Neural progenitor cell (in vitro differentiated cells): ENCODE measurements around the gene PTX4. TPM values are rescaled to one million over a fixed set of nuclear protein-coding genes. Genes with fewer than 3 reads are reported as not detected.

ENCODE experiments used
- DNase-seq: peaks from one replicate; pipeline ENCODE4 v3.0.0-alpha.2; 2016; ENCODE audit warnings: low spot score
- H2AFZ ChIP-seq: fragments of 200-600 bp; sonication (generic); replicated peaks from 2 replicates; pipeline ENCODE4 v1.6.1; 2016; ENCODE audit warnings: antibody characterized with exemption
- H3F3A ChIP-seq: fragments of 200-600 bp; sonication (generic); 2 replicates; pipeline ENCODE4 v1.6.1; 2016; ENCODE audit warnings: antibody characterized with exemption, low read depth
- H3K27ac ChIP-seq: fragments of 200-600 bp; sonication (generic); 2 replicates; pipeline ENCODE4 v1.5.1; 2016; ENCODE audit warnings: mild to moderate bottlenecking
- H3K27me3 ChIP-seq: fragments of 200-600 bp; sonication (generic); 2 replicates; pipeline ENCODE4 v1.6.1; 2016; ENCODE audit warnings: mild to moderate bottlenecking, moderate library complexity
- H3K36me3 ChIP-seq: fragments of 200-600 bp; sonication (generic); 2 replicates; pipeline ENCODE4 v1.5.1; 2016
- H3K4me1 ChIP-seq: fragments of 200-600 bp; sonication (generic); 2 replicates; pipeline ENCODE4 v1.6.1; 2016; ENCODE audit warnings: mixed run types
- H3K4me2 ChIP-seq: fragments of 200-600 bp; sonication (generic); 2 replicates; pipeline ENCODE4 v1.6.1; 2016
- H3K4me3 ChIP-seq: fragments of 200-600 bp; sonication (generic); 2 replicates; pipeline ENCODE4 v1.5.1; 2016
- H3K79me2 ChIP-seq: fragments of 200-600 bp; sonication (generic); 2 replicates; pipeline ENCODE4 v1.6.1; 2016; ENCODE audit warnings: low read depth
- H3K9ac ChIP-seq: fragments of 200-600 bp; sonication (generic); 2 replicates; pipeline ENCODE4 v1.6.1; 2016
- H3K9me3 ChIP-seq: fragments of 200-600 bp; sonication (generic); 2 replicates; pipeline ENCODE4 v1.5.1; 2016; ENCODE audit warnings: low read depth
- H4K20me1 ChIP-seq: fragments of 200-600 bp; sonication (generic); 2 replicates; pipeline ENCODE4 v1.6.1; 2016; ENCODE audit warnings: low read depth
- H3K27ac Mint-ChIP-seq: 3 replicates; pipeline ENCODE4 v1.8.0; 2021; ENCODE audit warnings: mixed read lengths
- H3K27me3 Mint-ChIP-seq: 2 replicates; pipeline ENCODE4 v1.8.0; 2022; ENCODE audit warnings: low read depth, mild to moderate bottlenecking, inconsistent platforms, moderate library complexity, mixed read lengths; ENCODE audit not compliant: insufficient read depth
- H3K36me3 Mint-ChIP-seq: 3 replicates; pipeline ENCODE4 v1.8.0; 2021; ENCODE audit warnings: mixed read lengths
- H3K4me1 Mint-ChIP-seq: 3 replicates; pipeline ENCODE4 v1.8.0; 2021; ENCODE audit warnings: mixed read lengths
- H3K4me3 Mint-ChIP-seq: 3 replicates; pipeline ENCODE4 v1.8.0; 2021; ENCODE audit warnings: mild to moderate bottlenecking, moderate library complexity, mixed read lengths
- H3K9me3 Mint-ChIP-seq: 3 replicates; pipeline ENCODE4 v1.8.0; 2020; ENCODE audit warnings: mixed read lengths
- CTCF ChIP-seq: fragments of 200-600 bp; sonication (generic); IDR thresholded peaks from 2 replicates; pipeline ENCODE4 v1.5.1; 2017; ENCODE audit warnings: antibody characterized with exemption, mild to moderate bottlenecking
- EZH2 ChIP-seq: fragments of 200-600 bp; sonication (generic); IDR thresholded peaks from 2 replicates; pipeline ENCODE4 v1.6.1; 2017; ENCODE audit warnings: antibody characterized with exemption, mild to moderate bottlenecking, moderate library complexity
- EZH2phosphoT487 ChIP-seq: fragments of 200-600 bp; sonication (generic); IDR thresholded peaks from 2 replicates; pipeline ENCODE4 v1.6.1; 2017; ENCODE audit warnings: antibody characterized with exemption
- total RNA-seq: library from RNA; depleted of rRNA; stranded (reverse); fragments of >200 nt; gene quantifications from 2 replicates; pipeline ENCODE4 v1.2.3, GENCODE V29; 2015; ENCODE audit warnings: low replicate concordance

Gene PTX4
- total RNA-seq, 1 donor from 2014 or later = not detected

GRCh38 chr16:1525871-1526607 lies 37.3 kb upstream of the PTX4 start:
- Histone ChIP-seq H4K20me1 (no peaks in the 10 kb centered on the region), H3K9me3 (no peaks in the 10 kb centered on the region)
- H3K27ac Mint-ChIP-seq = no peak overlapping the region

DNA sequence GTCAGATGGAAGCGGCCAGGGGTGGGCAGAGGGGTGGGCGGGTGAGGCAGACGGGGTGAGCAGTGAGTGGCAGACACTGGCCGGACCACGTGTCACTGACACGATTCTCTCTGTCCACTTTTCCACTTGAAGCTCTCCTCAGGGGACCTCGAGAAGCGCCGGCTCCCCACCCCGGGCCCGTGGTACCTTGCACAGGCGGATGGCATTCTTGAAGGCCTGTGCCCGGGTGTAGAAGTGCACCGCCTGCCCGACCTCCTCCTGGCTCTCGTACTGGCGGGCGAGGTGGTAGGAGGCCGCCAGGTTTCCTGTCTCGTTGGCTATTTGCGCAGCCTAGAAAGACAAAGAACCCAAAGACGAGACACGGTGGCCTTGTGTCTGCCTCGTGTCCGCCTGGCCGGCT lies 35.6 kb upstream of the PTX4 start:
- H3K27ac Mint-ChIP-seq = no peak overlapping the region
- no peak overlapping the region for H3K4me2 ChIP-seq
- H3K4me3 Mint-ChIP-seq = no peak overlapping the region
- no peaks in the 10 kb centered on the region for H3K9me3 ChIP-seq
- H3K36me3 ChIP-seq = no peaks in the 10 kb centered on the region
- H3K4me3 ChIP-seq = no peak overlapping the region
- no peaks in the 10 kb centered on the region for H3K79me2 ChIP-seq
- H3F3A ChIP-seq = no peaks in the 10 kb centered on the region
- no peaks in the 10 kb centered on the region for H3K9me3 Mint-ChIP-seq
- H4K20me1 ChIP-seq = no peaks in the 10 kb centered on the region
- H3K4me1 ChIP-seq = no peaks in the 10 kb centered on the region
- no peaks in the 10 kb centered on the region for H3K36me3 Mint-ChIP-seq
- H3K27me3 ChIP-seq = no peaks in the 10 kb centered on the region
- DNase-seq = no peak
- H3K9ac ChIP-seq = no peak overlapping the region
- no peak overlapping the region for H2AFZ ChIP-seq
- peaks cover 3% of the 10 kb centered on the region for H3K4me1 Mint-ChIP-seq
- TF ChIP-seq EZH2 (no peak), EZH2phosphoT487 (no peak)
- H3K27me3 Mint-ChIP-seq = no peaks in the 10 kb centered on the region
- no peak overlapping the region for H3K27ac ChIP-seq

More at GRCh38 chr16:1525871-1526607, 37.3 kb upstream of the PTX4 start:
- H3K4me1 Mint-ChIP-seq = peaks cover 3% of the 10 kb centered on the region
- no peak overlapping the region for H3K27ac ChIP-seq
- H3K27me3 Mint-ChIP-seq = no peaks in the 10 kb centered on the region
- H3K79me2 ChIP-seq = no peaks in the 10 kb centered on the region
- no peak overlapping the region for H3K9ac ChIP-seq
- TF ChIP-seq EZH2 (no peak), EZH2phosphoT487 (no peak), CTCF (no peak)
- H3K36me3 ChIP-seq = no peaks in the 10 kb centered on the region
- no peak overlapping the region for H2AFZ ChIP-seq
- H3K36me3 Mint-ChIP-seq = no peaks in the 10 kb centered on the region
- no peaks in the 10 kb centered on the region for H3F3A ChIP-seq
- no peak overlapping the region for H3K4me2 ChIP-seq
- no peaks in the 10 kb centered on the region for H3K4me1 ChIP-seq
- no peak overlapping the region for H3K4me3 ChIP-seq
- no peaks in the 10 kb centered on the region for H3K27me3 ChIP-seq
- H3K9me3 Mint-ChIP-seq = no peaks in the 10 kb centered on the region
- no peak for DNase-seq
- H3K4me3 Mint-ChIP-seq = no peak overlapping the region

DNA sequence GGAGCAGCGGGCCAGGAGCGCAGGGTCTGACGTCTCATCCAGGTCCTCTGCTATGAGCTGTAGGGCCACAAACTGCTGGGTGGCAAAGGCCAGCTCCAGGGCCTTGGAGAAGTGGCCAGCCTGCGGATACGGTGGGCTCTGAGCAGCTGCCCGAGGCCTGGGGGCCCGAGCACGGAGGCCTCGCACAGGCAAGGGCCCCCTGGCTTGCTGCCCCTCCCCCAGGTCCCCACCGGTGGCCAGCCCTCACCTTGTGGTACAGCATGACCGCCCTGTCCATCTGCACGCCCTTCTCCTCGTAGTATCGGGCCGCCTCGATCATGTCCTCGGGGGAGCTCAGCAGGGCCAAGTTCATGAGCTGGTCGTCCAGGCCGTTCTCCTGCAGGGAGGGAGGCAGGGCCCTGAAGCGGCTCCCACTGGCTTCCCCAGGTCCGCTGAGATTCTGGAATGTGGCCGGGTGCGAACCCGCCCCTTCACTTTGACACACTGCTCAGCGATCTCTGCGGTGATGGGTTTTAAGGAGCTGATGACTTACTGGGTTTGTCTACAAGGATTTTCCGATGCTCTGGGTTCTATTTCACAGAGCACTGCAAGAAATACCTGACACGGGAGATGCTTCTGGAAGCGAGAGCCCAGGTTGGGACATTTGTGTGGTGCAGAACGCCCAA lies 35.0 kb upstream of the PTX4 start:
- Histone ChIP-seq H4K20me1 (no peaks in the 10 kb centered on the region), H3K79me2 (no peaks in the 10 kb centered on the region), H3K9me3 (no peaks in the 10 kb centered on the region), H3K4me1 (no peaks in the 10 kb centered on the region), H3K27ac (no peak overlapping the region), H3K4me3 (no peak overlapping the region), H2AFZ (no peak overlapping the region), H3K9ac (no peak overlapping the region), H3F3A (no peaks in the 10 kb centered on the region), H3K36me3 (no peaks in the 10 kb centered on the region), H3K4me2 (no peak overlapping the region), H3K27me3 (no peaks in the 10 kb centered on the region)
- Mint-ChIP-seq H3K9me3 (no peaks in the 10 kb centered on the region), H3K27ac (no peak overlapping the region), H3K36me3 (no peaks in the 10 kb centered on the region), H3K4me1 (peaks cover 3% of the 10 kb centered on the region), H3K4me3 (no peak overlapping the region), H3K27me3 (peaks cover 3% of the 10 kb centered on the region)
- no peak for TF ChIP-seq EZH2
- TF ChIP-seq EZH2phosphoT487 = no peak
- no peak for TF ChIP-seq CTCF
- DNase-seq = no peak

GRCh38 chr16:1520461-1520860 lies 31.7 kb upstream of the PTX4 start:
- no peak overlapping the region for H3K27ac Mint-ChIP-seq
- H3K36me3 Mint-ChIP-seq = peaks cover 7% of the 10 kb centered on the region
- no peaks in the 10 kb centered on the region for H4K20me1 ChIP-seq
- H3K4me2 ChIP-seq = no peak overlapping the region
- no peaks in the 10 kb centered on the region for H3K27me3 ChIP-seq
- TF ChIP-seq EZH2phosphoT487 (no peak), EZH2 (no peak), CTCF (no peak)
- H3K27ac ChIP-seq = no peak overlapping the region
- no peak overlapping the region for H3K4me3 Mint-ChIP-seq
- H3K79me2 ChIP-seq = no peaks in the 10 kb centered on the region
- H3F3A ChIP-seq = no peaks in the 10 kb centered on the region
- no peaks in the 10 kb centered on the region for H3K9me3 Mint-ChIP-seq
- H3K36me3 ChIP-seq = no peaks in the 10 kb centered on the region
- no peak overlapping the region for H3K9ac ChIP-seq
- H3K27me3 Mint-ChIP-seq = peaks cover 5% of the 10 kb centered on the region
- no peak for DNase-seq
- H3K4me1 ChIP-seq = no peaks in the 10 kb centered on the region
- no peak overlapping the region for H3K4me3 ChIP-seq
- no peaks in the 10 kb centered on the region for H3K9me3 ChIP-seq
- no peaks in the 10 kb centered on the region for H3K4me1 Mint-ChIP-seq
- H2AFZ ChIP-seq = no peak overlapping the region
